Measurements from ENCODE around the gene BOLA3.

The BOLA3 gene

DNA sequence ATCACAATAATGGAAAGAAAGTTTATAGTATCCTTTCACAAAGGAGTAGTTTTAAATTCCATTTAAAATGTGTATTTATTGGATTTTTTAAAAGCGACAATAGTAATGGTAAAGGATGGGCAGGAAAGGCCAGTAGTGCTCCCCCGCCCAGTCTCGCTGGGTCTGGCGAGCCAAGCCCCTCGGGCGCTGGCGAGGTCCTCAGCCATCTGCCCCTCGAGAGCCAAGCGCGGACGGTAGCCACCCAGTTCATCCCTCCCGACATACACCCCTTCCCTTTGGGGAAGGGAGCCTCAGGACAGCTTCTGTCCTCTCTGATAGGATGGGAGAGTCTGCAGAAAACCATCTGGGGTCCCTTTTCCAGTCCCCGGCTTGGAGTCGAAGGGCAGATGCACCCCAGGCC lies 45.2 kb downstream of the BOLA3 start:
- TF ChIP-seq, protein P1, sequence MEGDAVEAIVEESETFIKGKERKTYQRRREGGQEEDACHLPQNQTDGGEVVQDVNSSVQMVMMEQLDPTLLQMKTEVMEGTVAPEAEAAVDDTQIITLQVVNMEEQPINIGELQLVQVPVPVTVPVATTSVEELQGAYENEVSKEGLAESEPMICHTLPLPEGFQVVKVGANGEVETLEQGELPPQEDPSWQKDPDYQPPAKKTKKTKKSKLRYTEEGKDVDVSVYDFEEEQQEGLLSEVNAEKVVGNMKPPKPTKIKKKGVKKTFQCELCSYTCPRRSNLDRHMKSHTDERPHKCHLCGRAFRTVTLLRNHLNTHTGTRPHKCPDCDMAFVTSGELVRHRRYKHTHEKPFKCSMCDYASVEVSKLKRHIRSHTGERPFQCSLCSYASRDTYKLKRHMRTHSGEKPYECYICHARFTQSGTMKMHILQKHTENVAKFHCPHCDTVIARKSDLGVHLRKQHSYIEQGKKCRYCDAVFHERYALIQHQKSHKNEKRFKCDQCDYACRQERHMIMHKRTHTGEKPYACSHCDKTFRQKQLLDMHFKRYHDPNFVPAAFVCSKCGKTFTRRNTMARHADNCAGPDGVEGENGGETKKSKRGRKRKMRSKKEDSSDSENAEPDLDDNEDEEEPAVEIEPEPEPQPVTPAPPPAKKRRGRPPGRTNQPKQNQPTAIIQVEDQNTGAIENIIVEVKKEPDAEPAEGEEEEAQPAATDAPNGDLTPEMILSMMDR (IDR thresholded peaks at IDR 0.05; ENCODE audit: low read depth, low read length): no peak
- no peaks in the 10 kb centered on the region for H3K9me3 ChIP-seq

GRCh38 chr2:74101574-74102300 lies 46.0 kb downstream of the BOLA3 start:
- Histone ChIP-seq H3K9me3 (no peaks in the 10 kb centered on the region), H3K4me1 (no peaks in the 10 kb centered on the region), H3K4me3 (ENCODE audit: low read depth, low read length) (no peak overlapping the region), H3K27me3 (no peaks in the 10 kb centered on the region), H3K36me3 (peaks cover 6% of the 10 kb centered on the region; the same call in 1 of the 2 replicates)
- TF ChIP-seq, protein P1 (IDR thresholded peaks at IDR 0.05; ENCODE audit: low read depth, low read length): no peak
- no peak for DNase-seq

More for the DNA sequence above, 45.2 kb downstream of the BOLA3 start:
- DNase-seq: no peak
- Histone ChIP-seq H3K36me3 (peaks cover 6% of the 10 kb centered on the region; the same call in 1 of the 2 replicates), H3K4me1 (no peaks in the 10 kb centered on the region), H3K27me3 (no peaks in the 10 kb centered on the region), H3K4me3 (ENCODE audit: low read depth, low read length) (no peak overlapping the region)

- TF ChIP-seq, protein P1 (IDR thresholded peaks at IDR 0.05; ENCODE audit: low read depth, low read length): no peak
- no peak for DNase-seq
- no peaks in the 10 kb centered on the region for H3K9me3 ChIP-seq
- no peaks in the 10 kb centered on the region for H3K4me1 ChIP-seq
- H3K27me3 ChIP-seq: no peaks in the 10 kb centered on the region
- H3K4me3 ChIP-seq (ENCODE audit: low read depth, low read length): no peak overlapping the region
- H3K36me3 ChIP-seq: peaks cover 6% of the 10 kb centered on the region; the same call in 1 of the 2 replicates
Observed at GRCh38 chr2:74100254-74101216, 47.2 kb downstream of the BOLA3 start.

DNA sequence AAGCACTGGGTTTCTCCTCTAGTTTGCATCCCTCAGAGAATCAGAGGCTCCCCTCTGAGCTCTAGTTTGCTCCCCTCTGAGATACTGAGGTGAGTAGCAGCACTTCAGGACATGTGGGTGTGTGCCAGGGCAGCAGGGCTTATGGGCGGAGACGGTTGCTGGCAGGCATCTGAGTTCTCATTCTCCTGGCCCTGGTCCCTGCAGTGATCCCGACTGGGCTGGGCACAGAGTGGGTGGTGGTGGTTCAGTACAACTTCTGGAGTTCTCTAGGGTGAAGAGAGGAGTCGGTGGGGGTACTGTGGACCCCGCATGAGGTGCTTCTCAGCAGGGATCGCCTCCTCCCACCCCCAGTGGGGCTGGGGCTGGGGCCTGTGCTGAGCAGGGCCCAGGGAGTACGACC lies 47.9 kb downstream of the BOLA3 start:
- DNase-seq: no peak
- no peaks in the 10 kb centered on the region for H3K9me3 ChIP-seq
- H3K4me1 ChIP-seq: no peaks in the 10 kb centered on the region
- peaks cover 6% of the 10 kb centered on the region; the same call in 1 of the 2 replicates for H3K36me3 ChIP-seq
- H3K27me3 ChIP-seq: no peaks in the 10 kb centered on the region
- H3K4me3 ChIP-seq (ENCODE audit: low read depth, low read length): no peak overlapping the region
- TF ChIP-seq, protein P1 (IDR thresholded peaks at IDR 0.05; ENCODE audit: low read depth, low read length): no peak

- Histone ChIP-seq H3K4me1 (no peaks in the 10 kb centered on the region), H3K27me3 (no peaks in the 10 kb centered on the region), H3K9me3 (no peaks in the 10 kb centered on the region), H3K36me3 (peaks cover 6% of the 10 kb centered on the region; the same call in 1 of the 2 replicates), H3K4me3 (ENCODE audit: low read depth, low read length) (no peak overlapping the region)
- no peak for DNase-seq
- TF ChIP-seq, protein P1 (IDR thresholded peaks at IDR 0.05; ENCODE audit: low read depth, low read length): no peak
Observed at GRCh38 chr2:74099271-74099670, 48.4 kb downstream of the BOLA3 start.
